Fibroblast of the conjunctiva (primary cell): ENCODE measurements around the gene PIGV.

Experiments
- DNase-seq: peaks from one replicate; pipeline ENCODE4 v3.0.0-alpha.2; 2010; ENCODE audit warnings: low read depth

PIGV gene

GRCh38 chr1:26787706-26788514, at the start of gene PIGV:
PIGV (plus strand) TSS chr1:26787950; CDS start chr1:26790816, 2,866 bp downstream.
- peak; percentile 77 for DNase-seq

DNA sequence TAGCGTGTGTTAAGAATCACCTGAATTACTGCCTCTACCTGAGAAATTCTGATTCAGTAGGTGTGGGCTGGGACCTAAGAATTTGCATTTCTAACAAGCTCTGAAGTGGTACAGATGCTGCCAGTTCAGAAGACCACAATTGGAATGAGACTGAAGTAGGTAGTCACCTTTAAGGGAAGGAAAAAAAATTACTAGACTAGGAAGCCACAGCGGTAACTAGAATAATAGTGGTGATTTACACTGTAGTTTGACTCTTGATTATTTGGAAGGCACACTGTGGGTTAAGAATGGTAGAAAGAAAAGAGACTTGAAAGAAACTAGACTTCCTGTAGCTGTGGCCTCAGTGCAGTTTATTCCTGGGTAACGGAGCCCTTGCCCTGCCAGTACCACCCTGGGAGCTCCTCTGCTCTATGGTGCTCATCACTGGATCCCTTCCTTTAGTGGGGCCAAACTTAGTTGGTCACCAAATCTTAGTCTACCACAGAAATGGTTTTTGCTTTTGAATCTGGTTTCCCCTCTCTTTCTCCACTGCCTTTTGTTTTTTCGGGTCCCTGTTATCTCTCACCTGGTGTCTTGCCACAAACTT, 48.3 kb upstream of the PIGV start:
- no peak for DNase-seq

DNA sequence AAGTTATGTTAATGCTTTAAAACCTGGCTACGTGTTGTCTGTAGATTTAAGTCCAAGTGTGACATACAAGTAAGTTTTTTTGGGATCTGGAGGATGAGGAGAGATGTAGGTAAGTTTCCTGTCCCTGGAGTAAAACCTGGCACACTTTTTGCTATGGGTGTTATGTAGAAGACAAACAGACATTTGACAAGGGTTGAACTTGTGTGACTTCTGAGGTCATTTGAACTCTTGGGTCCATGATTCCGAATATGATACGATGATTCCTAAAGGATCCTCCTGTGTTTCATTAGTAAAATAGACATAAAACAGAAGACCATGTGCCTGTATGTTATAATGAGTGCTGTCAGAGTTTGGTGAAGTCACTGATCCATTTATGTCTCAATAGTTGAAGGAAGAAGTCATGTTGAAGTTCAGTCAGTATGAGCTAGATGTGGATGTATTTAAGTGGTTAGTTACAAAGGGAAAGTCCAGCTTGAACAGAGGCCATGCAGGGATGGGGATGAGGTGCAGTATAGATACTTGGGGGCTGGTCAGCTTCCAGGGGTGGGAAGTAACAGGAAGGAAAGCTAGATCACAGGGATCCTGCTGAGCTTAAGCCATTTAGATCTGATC, 47.6 kb upstream of the PIGV start:
- DNase-seq = no peak

- no peak for DNase-seq
These were observed 46.8 kb upstream of the PIGV start for GRCh38 chr1:26740952-26741351.

DNA sequence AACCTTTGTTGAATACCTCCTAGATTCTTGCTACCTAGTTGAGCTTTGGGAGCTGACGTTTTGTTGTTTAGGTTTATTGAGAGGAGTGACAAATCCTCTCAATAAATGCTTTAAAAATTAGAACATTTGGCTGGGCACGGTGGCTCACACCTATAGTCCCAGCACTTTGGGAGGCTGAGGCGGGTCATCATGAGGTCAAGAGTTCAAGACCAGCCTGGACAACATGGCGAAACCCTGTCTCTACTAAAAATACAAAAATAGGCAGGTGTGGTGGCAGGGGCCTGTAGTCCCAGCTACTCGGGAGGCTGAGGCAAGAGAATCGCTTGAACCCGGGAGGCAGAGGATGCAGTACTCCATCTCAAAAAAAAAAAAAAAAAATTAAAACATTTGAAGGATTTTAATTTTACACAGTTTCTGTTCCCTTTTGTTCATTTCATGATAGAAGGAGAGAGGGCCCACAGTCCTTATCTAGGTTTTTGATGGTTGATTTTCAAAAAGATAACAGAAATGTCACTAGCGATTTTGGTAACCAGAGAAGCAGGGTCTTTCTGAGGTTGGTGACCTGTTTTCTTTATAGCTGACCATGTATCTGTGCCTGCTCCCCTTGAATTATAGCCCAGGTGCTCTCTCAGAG, 44.2 kb upstream of the PIGV start:
- DNase-seq = no peak

- DNase-seq = peak; percentile 57
These were observed 43.4 kb upstream of the PIGV start for GRCh38 chr1:26744075-26744959.

GRCh38 chr1:26745191-26745590, 42.6 kb upstream of the PIGV start:
- no peak for DNase-seq

DNA sequence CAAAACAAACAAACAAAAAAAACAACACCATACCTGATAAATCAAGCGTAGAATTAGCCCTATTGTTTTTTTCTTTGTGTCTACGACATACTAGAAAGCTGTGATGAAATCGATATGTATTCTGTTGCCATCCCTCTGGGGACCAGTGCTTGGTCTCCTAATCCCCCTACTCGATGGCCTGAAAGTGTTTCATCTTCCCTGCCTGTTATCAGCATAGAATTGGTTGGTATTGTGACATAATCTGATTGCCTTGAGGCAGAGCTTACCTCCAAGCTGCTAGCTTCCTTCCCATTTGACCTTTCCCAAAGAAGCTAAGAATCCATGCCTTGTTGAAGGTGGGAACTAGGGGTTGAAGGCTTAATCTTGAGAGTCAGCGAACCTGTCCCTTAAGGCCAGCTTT, 40.7 kb upstream of the PIGV start:
- DNase-seq = no peak

- DNase-seq = no peak
These were observed 39.4 kb upstream of the PIGV start for GRCh38 chr1:26748351-26748750.

DNA sequence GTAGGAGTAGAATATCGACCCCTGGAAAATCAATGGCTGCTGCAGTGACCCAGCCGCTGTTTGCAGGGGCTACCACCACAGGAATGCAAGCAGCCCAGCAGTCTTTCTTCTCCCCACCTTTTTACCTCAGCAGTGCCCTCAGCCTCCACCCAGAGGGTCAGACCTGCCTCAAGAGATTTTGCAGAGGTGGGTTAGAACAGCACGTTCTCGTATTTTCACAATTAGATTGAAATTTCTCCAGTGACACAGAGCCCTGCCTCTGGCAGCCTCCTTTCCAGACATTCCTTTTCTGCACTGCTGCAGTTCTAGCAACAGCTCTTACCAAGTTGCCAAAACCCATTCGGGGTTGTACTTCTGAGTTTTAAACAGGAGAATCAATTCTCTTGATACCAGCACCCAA, 38.3 kb upstream of the PIGV start:
- DNase-seq = no peak

DNA sequence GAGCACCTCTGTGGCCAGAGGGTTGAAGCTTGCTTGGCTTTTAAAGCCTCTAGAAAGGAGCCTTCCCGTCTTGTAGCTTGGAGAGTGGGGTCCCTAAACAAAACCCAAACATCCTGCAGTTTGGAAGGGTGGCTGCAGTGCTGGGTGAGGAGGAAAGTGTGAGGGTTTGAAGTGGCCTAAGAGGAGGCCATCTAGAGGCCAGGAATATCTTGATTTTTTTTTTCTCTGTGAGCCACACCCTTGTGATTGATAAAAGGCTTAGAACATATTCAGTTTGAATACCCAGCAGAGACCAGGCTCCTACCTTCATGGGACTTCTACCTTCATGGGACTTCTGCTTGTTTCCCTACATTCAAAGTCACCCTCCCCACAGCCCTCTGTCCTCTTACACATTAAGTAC, 37.3 kb upstream of the PIGV start:
- DNase-seq = no peak

- DNase-seq = no peak
These were observed 35.2 kb upstream of the PIGV start for GRCh38 chr1:26752519-26752918.

DNA sequence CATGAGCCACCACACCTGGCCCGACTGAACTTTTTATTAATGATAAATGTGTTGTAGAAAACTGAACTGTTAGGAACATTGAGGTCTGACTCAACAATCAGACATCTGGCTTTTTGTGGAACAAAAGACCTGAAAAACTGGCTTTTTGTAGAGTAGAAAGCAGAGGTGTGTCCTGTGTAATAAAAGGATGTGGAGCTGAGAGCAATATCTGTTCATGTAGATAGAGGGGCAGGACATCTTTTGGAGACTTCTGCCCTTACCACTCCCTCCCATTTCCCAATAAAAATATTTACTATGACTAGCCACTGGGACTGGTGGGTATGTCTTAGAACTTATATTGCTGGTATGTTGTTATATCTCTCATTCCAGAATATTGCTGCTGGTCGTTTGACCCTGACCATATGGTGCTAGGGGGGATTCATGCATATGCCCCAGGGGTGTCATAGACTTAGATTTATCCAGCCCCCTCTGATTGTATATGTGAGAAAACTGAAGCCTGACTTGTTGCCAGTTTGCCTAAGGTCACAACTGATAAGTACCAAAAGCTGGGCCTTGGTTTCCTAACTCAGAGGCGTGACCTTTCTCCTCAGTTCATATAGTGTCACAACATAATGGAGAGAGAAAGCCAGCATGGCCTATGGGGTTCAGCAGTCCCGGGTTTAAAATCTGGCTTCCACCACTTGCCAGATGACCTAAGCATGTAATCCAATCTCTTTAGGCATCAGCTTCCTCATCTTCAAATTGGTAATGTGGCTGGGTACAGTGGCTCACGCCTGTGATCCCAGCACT, 33.5 kb upstream of the PIGV start:
- no peak for DNase-seq

- no peak for DNase-seq
These were observed 29.4 kb upstream of the PIGV start for GRCh38 chr1:26758358-26758757.

GRCh38 chr1:26759531-26759930, 28.2 kb upstream of the PIGV start:
- no peak for DNase-seq

- no peak for DNase-seq
These were observed 26.5 kb upstream of the PIGV start for GRCh38 chr1:26761217-26761616.

- no peak for DNase-seq
These were observed 20.0 kb upstream of the PIGV start for GRCh38 chr1:26767714-26768113.

GRCh38 chr1:26768755-26769154, 19.0 kb upstream of the PIGV start:
- no peak for DNase-seq

DNA sequence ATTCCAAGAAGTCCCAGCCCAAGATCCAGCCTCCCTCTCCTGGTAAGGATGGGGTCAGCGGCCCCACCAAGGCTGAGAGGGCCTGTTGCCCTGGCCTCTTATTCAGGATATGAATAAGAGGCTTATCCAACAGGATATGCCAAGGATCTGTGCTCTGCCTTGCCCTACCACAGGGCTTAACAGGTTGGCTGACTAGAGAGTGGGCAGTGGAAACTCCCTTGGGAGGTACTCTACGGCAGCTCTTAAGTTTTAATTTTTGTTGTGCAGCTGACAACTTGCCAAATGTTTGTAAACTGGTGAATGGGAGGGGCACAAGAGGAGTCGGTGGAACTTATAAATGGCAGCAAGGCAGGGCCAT, 16.5 kb upstream of the PIGV start:
- DNase-seq = no peak

GRCh38 chr1:26771643-26772321, 16.0 kb upstream of the PIGV start:
- peak; percentile 86 for DNase-seq

DNA sequence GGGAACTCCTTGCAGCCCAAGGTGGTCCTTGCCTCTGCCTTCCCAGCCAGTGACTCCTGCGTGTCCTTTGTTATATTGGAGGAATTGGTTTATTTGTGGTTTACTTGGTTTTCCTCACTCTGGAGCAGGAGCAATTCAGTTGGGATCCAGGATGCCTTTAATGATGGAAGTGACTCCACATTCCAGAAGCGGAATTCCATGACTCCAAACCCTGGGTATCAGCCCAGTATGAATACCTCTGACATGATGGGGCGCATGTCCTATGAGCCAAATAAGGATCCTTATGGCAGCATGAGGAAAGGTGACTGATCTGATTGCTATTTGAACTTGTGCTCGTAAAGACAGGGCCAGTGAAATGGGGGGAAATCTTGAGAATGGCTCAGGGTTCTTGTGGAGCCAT, 15.1 kb upstream of the PIGV start:
- peak; percentile 44 for DNase-seq
